22Rv1 (cell line): ENCODE data around the gene GPN2.

Source experiments
- H3K27ac ChIP-seq: fragments of 450-650 bp; 2 replicates; pipeline ENCODE4 v1.5.1; 2017
- ZFX ChIP-seq: fragments of 450-650 bp; IDR thresholded peaks from 2 replicates; pipeline ENCODE4 v1.6.1; 2017; ENCODE audit warnings: antibody characterized with exemption, borderline replicate concordance
- TF ChIP-seq, protein P1 (sequence below): fragments of 450-650 bp; IDR thresholded peaks from 2 replicates; pipeline ENCODE4 v1.5.1; 2017; ENCODE audit warnings: mild to moderate bottlenecking

Gene GPN2

DNA sequence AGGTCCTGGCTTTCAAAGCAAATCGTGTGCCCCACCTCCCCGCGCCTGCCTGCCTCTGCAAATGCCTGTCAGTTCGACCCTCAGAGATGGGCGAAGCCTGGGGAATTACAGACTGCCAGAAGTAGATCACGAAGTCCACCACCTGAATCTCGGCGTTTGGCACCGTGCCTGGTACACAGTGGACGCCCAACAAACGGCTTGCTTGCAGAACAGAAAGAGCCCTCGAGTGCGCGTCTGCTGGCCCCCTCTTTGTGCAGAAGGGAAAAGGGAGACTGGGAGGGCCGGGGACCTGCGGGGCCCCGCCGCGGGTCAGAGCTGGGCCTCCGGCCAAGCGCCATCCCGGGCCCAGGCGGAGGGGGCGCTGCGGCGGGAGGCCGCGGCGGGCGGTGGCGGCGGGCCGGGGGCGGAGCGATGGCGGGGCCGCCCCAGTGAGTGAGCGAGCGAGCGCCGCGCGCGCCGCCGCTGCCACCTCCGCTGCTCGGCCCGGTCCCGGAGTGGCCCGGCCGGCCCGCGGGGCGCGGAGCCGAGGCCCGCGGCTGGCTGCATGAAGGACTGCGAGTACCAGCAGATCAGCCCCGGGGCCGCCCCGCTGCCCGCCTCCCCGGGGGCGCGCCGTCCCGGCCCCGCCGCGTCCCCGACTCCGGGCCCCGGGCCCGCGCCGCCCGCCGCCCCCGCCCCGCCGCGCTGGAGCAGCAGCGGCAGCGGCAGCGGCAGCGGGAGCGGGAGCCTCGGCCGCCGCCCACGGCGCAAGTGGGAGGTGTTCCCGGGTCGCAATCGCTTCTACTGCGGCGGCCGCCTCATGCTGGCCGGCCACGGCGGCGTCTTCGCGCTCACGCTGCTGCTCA is 63.6 kb downstream of the GPN2 start, which contains the start of gene ZDHHC18:
ZDHHC18 (plus strand) TSS at position 428 of the 845 bp plus-strand sequence; CDS start at position 545, 117 bp downstream.
- peak within 1 kb of the TSS; percentile 71 for H3K27ac ChIP-seq
- TF ChIP-seq ZFX, result no peak
- TF ChIP-seq, protein P1, sequence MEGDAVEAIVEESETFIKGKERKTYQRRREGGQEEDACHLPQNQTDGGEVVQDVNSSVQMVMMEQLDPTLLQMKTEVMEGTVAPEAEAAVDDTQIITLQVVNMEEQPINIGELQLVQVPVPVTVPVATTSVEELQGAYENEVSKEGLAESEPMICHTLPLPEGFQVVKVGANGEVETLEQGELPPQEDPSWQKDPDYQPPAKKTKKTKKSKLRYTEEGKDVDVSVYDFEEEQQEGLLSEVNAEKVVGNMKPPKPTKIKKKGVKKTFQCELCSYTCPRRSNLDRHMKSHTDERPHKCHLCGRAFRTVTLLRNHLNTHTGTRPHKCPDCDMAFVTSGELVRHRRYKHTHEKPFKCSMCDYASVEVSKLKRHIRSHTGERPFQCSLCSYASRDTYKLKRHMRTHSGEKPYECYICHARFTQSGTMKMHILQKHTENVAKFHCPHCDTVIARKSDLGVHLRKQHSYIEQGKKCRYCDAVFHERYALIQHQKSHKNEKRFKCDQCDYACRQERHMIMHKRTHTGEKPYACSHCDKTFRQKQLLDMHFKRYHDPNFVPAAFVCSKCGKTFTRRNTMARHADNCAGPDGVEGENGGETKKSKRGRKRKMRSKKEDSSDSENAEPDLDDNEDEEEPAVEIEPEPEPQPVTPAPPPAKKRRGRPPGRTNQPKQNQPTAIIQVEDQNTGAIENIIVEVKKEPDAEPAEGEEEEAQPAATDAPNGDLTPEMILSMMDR, result peak; percentile 91
